ENCODE results near the gene PCDHA8. TPM values are rescaled to one million over a fixed set of nuclear protein-coding genes. Genes with fewer than 3 reads are reported as not detected.
"Not testable (repeated sequence)": the region's sequence is repeated elsewhere in the genome, so short reads cannot be mapped to it uniquely, and the experiment has no call there.

The PCDHA8 gene
- total RNA-seq, 1 experiment from 2014 or later, result 0.10 TPM

GRCh38 chr5:140834439-140835008 lies 6.5 kb upstream of the PCDHA8 start:
- H3K27me3 ChIP-seq (ENCODE audit: control insufficient read depth, insufficient read depth, low read length); POLR2A ChIA-PET; H3K36me3 ChIP-seq (ENCODE audit: control insufficient read depth, insufficient read depth, low read length); H3K27ac ChIP-seq (ENCODE audit: low read length); H3K9me3 ChIP-seq (ENCODE audit: control insufficient read depth, insufficient read depth, low read depth, low read length); H3K4me1 ChIP-seq (ENCODE audit: control insufficient read depth, insufficient read depth, low read length); BruUV-seq (replicated peaks); DNase-seq (ENCODE audit: low read depth, low spot score); in situ Hi-C loops (cut with HindIII; ENCODE audit: low pct_unique_long_range_greater_than_20kb, low sequenced_read_pairs); intact Hi-C loops (cut with micrococcal nuclease; ENCODE audit: unreplicated experiment); ATAC-seq; H3K4me3 ChIP-seq (ENCODE audit: low read depth in 2 of 2, low read length in 2 of 2): not testable (repeated sequence)
- CTCF ChIA-PET, result interaction anchor here (0.6 kb wide), 1 partner anchor 321 kb away, joined by 3 read pairs; no protein-coding TSS in a partner anchor

- CTCF ChIA-PET, result no interaction called here
- ATAC-seq, result no peak
- no peak overlapping the region for H3K27ac ChIP-seq (ENCODE audit: low read length)
Measured at GRCh38 chr5:140835622-140836510, 5.1 kb upstream of the PCDHA8 start.

More at GRCh38 chr5:140835622-140836510, 5.1 kb upstream of the PCDHA8 start:
- Histone ChIP-seq H3K9me3 (ENCODE audit: control insufficient read depth, insufficient read depth, low read depth, low read length) (no peaks in the 10 kb centered on the region; the same call in 1 of the 2 replicates), H3K36me3 (ENCODE audit: control insufficient read depth, insufficient read depth, low read length) (no peaks in the 10 kb centered on the region), H3K4me3 (ENCODE audit: low read depth in 2 of 2, low read length in 2 of 2) (no peak overlapping the region), H3K4me1 (ENCODE audit: control insufficient read depth, insufficient read depth, low read length) (no peaks in the 10 kb centered on the region), H3K27me3 (ENCODE audit: control insufficient read depth, insufficient read depth, low read length) (no peaks in the 10 kb centered on the region)
- POLR2A ChIA-PET, result no interaction called here
- no peak for DNase-seq (ENCODE audit: low read depth, low spot score)
- intact Hi-C loops (cut with micrococcal nuclease; ENCODE audit: unreplicated experiment), result no loop called here
- no TSS peak for BruUV-seq (replicated peaks)
- in situ Hi-C loops (cut with HindIII; ENCODE audit: low pct_unique_long_range_greater_than_20kb, low sequenced_read_pairs), result no loop called here
- no peak for TF ChIP-seq REST (IDR thresholded peaks at IDR 0.05; ENCODE audit: insufficient read depth in 1 of 2, low read depth in 2 of 2, low read length in 1 of 2)
- TF ChIP-seq CTCF (IDR thresholded peaks at IDR 0.05), result no peak
- TF ChIP-seq TCF7L2 (IDR thresholded peaks at IDR 0.05; ENCODE audit: low read depth, low read length), result no peak
